HG03354 (cell line): ENCODE results near the gene LMTK2.
A peak's percentile ranks its signal among the peaks of the same experiment; 100 is the strongest.

Source experiments
- ATAC-seq: cut with Tn5 transposase; IDR thresholded peaks from one replicate; pipeline ENCODE4 v1.9.1; 2021; ENCODE audit warnings: mild to moderate bottlenecking; ENCODE audit not compliant: unreplicated experiment, poor library complexity, severe bottlenecking

Gene LMTK2

GRCh38 chr7:98249106-98249505 lies 142.4 kb downstream of the LMTK2 start:
- ATAC-seq, result no peak

- ATAC-seq, result no peak
Observed at GRCh38 chr7:98250789-98251188, 144.1 kb downstream of the LMTK2 start.

- ATAC-seq, result peak; percentile 29
Observed at GRCh38 chr7:98251231-98251600, 144.6 kb downstream of the LMTK2 start.

GRCh38 chr7:98251601-98252424 lies 145.2 kb downstream of the LMTK2 start, which contains the start of gene TECPR1:
Gene TECPR1, minus strand, starts transcription at chr7:98252232. Its CDS starts 6,086 bp downstream, at chr7:98246146.
- ATAC-seq, result peak; percentile 98

- ATAC-seq, result peak; percentile 34
Observed at GRCh38 chr7:98252425-98253054, 145.9 kb downstream of the LMTK2 start.

GRCh38 chr7:98254516-98254915 lies 147.9 kb downstream of the LMTK2 start:
- ATAC-seq, result no peak

GRCh38 chr7:98254951-98255610 lies 148.4 kb downstream of the LMTK2 start:
- no peak for ATAC-seq

- ATAC-seq, result no peak
Observed at GRCh38 chr7:98256431-98256830, 149.8 kb downstream of the LMTK2 start.

GRCh38 chr7:98257701-98258100 lies 151.0 kb downstream of the LMTK2 start:
- ATAC-seq, result no peak
